Uterus (tissue), 4 donors: ENCODE data around the gene PMF1. TPM values are rescaled to one million over a fixed set of nuclear protein-coding genes. Genes with fewer than 3 reads are reported as not detected.

Source experiments
- DNase-seq, 2 donors: peaks; one replicate each; pipeline ENCODE4 v3.0.0-alpha.2; 2019 to 2020
- H3K27ac ChIP-seq, 2 donors: fragments of 200-600 bp; sonication (generic); 1 replicate in 1 of 2; 2 replicates in 1 of 2; pipeline ENCODE4 v1.5.1; 2016 to 2018
- H3K27me3 ChIP-seq, 2 donors: fragments of 200-600 bp; sonication (generic); one replicate each; pipeline ENCODE4 v1.5.1; 2018 to 2019; ENCODE audit warnings: control low read depth in 1 of 2
- H3K36me3 ChIP-seq, 2 donors: fragments of 200-600 bp; sonication (generic); one replicate each; pipeline ENCODE4 v1.5.1; 2019; ENCODE audit warnings: control low read depth in 1 of 2
- H3K4me1 ChIP-seq, 2 donors: fragments of 200-600 bp; sonication (generic); one replicate each; pipeline ENCODE4 v1.5.1; 2018 to 2019; ENCODE audit warnings: control low read depth in 1 of 2
- H3K4me3 ChIP-seq, 2 donors: fragments of 200-600 bp; sonication (generic); 1 replicate in 1 of 2; 2 replicates in 1 of 2; pipeline ENCODE4 v1.5.1; 2018 to 2019; ENCODE audit warnings: mild to moderate bottlenecking in 1 of 2
- H3K9me3 ChIP-seq, 2 donors: fragments of 200-600 bp; sonication (generic); one replicate each; pipeline ENCODE4 v1.5.1; 2019; ENCODE audit warnings: control low read depth in 1 of 2
- POLR2A ChIP-seq, 2 donors: fragments of 450-650 bp; IDR thresholded peaks; one replicate each; pipeline ENCODE4 v1.6.1; 2016; ENCODE audit warnings: antibody characterized with exemption in 2 of 2, mild to moderate bottlenecking in 1 of 2, moderate library complexity in 1 of 2
- intact Hi-C: fragments of 100-400 bp; cut with DNase I; formaldehyde crosslinking; loops from one replicate; pipeline ENCODE4 v1.15.1; 2023; ENCODE audit warnings: low total_unique reads
- total RNA-seq, 4 donors: library from RNA; depleted of rRNA in 3 of 4; stranded (reverse); fragments of >200 nt in 3 of 4; gene quantifications; one replicate each; pipeline versions ENCODE4 v1.1.0 to v1.2.4, GENCODE V29; 2014 to 2023
- TF ChIP-seq, protein P1 (sequence below), 4 experiments: fragments of 200-600 bp in 2 of 4; fragments of 450-650 bp in 2 of 4; sonication (generic) in 2 of 4; IDR thresholded peaks; one replicate each; pipeline ENCODE4 v1.5.1; 2016 to 2019; ENCODE audit warnings: antibody characterized with exemption in 4 of 4, mild to moderate bottlenecking in 2 of 4, moderate library complexity in 1 of 4
- donor health status: DM: yes; HTN: yes; CAD: no.

The PMF1 gene
- total RNA-seq, 4 donors from 2014 or later = 45.2 to 61.3 (median 46.0) TPM

DNA sequence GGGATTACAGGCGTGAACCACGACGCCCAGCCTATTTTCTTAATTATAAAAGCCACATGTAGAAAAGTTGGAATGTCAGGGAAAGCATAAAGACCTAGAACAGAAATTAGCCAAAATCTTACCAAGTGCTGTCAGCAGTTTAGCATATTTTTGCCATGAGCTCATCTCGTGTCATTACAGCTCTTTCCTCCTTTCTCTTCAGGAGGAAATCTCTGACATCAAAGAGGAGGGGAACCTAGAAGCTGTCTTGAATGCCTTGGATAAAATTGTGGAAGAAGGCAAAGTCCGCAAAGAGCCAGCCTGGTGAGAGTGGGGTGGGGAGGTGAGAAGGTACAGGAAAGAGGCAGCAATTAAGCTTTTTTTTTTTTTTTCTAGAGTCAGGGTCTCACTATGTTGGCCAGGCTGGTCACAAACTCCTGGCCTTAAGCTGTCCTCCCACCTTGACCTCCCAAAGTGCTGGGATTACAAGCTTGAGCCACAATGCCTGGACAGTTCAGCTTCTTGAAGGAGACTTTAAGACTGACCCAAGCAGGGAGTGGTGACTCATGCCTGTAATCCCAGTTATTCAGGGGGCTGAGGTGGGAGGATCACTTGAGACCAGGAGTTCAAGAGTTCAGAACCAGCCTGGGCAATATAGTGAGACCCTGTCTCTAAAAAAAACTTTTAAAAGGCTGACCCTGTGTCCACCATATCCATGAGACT, 20.8 kb downstream of the PMF1 start:
- Histone ChIP-seq H3K4me1 (no peaks in the 10 kb centered on the region), H3K36me3 (no peaks in the 10 kb centered on the region), H3K27ac (no peak overlapping the region), H3K9me3 (no peaks in the 10 kb centered on the region), H3K4me3 (no peak overlapping the region), H3K27me3 (no peaks in the 10 kb centered on the region)
- intact Hi-C loops = loop anchor here (5.0 kb wide), 1 partner anchor 141 kb away; no protein-coding TSS in a partner anchor
- TF ChIP-seq, protein P1, sequence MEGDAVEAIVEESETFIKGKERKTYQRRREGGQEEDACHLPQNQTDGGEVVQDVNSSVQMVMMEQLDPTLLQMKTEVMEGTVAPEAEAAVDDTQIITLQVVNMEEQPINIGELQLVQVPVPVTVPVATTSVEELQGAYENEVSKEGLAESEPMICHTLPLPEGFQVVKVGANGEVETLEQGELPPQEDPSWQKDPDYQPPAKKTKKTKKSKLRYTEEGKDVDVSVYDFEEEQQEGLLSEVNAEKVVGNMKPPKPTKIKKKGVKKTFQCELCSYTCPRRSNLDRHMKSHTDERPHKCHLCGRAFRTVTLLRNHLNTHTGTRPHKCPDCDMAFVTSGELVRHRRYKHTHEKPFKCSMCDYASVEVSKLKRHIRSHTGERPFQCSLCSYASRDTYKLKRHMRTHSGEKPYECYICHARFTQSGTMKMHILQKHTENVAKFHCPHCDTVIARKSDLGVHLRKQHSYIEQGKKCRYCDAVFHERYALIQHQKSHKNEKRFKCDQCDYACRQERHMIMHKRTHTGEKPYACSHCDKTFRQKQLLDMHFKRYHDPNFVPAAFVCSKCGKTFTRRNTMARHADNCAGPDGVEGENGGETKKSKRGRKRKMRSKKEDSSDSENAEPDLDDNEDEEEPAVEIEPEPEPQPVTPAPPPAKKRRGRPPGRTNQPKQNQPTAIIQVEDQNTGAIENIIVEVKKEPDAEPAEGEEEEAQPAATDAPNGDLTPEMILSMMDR (IDR thresholded peaks at IDR 0.05) = no peak
- no peak for TF ChIP-seq POLR2A (IDR thresholded peaks at IDR 0.05)
- DNase-seq = no peak

DNA sequence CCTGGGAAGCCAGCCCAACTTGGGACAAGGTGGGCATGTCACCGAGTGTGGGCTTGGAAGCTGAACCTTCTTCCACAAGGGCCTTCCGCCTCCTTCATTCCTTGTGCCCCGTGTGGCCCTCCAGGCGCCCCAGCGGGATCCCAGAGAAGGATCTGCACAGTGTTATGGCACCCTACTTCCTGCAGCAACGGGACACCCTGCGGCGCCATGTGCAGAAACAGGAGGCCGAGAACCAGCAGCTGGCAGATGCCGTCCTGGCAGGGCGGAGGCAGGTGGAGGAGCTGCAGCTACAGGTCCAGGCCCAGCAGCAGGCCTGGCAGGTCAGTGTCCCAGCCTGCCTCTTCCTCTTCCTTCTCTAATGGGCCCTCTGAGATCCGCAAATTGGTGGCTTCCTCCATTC, 23.4 kb downstream of the PMF1 start:
- Histone ChIP-seq H3K4me1 (no peaks in the 10 kb centered on the region), H3K4me3 (no peak overlapping the region), H3K27ac (no peak overlapping the region), H3K27me3 (no peaks in the 10 kb centered on the region), H3K9me3 (no peaks in the 10 kb centered on the region), H3K36me3 (no peaks in the 10 kb centered on the region)
- no peak for DNase-seq
- intact Hi-C loops = no loop called here
- TF ChIP-seq, protein P1 (IDR thresholded peaks at IDR 0.05) = no peak
- no peak for TF ChIP-seq POLR2A (IDR thresholded peaks at IDR 0.05)

DNA sequence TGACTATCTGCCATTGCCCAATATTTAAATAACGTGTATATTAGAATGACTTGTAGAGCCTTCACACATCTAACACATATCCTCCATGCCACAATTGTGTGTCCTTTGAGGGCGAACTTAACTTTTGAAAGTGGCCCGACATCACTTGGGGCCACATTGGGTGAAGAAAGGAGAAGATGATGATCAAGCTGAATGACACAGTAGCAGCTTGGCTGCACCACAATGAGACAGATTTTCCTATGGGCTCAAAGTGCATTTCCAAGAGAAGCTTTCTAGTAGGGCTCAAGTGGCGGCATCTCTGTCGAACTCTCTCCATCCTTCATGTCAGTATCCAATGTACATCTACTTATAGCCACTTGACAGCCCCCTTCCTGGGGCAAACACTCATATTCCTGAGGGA, 25.4 kb downstream of the PMF1 start:
- Histone ChIP-seq H3K4me1 (no peaks in the 10 kb centered on the region), H3K9me3 (no peaks in the 10 kb centered on the region), H3K27ac (no peak overlapping the region), H3K27me3 (no peaks in the 10 kb centered on the region), H3K4me3 (no peak overlapping the region), H3K36me3 (no peaks in the 10 kb centered on the region)
- no peak for DNase-seq
- intact Hi-C loops = no loop called here
- TF ChIP-seq, protein P1 (IDR thresholded peaks at IDR 0.05) = no peak
- TF ChIP-seq POLR2A (IDR thresholded peaks at IDR 0.05) = no peak

DNA sequence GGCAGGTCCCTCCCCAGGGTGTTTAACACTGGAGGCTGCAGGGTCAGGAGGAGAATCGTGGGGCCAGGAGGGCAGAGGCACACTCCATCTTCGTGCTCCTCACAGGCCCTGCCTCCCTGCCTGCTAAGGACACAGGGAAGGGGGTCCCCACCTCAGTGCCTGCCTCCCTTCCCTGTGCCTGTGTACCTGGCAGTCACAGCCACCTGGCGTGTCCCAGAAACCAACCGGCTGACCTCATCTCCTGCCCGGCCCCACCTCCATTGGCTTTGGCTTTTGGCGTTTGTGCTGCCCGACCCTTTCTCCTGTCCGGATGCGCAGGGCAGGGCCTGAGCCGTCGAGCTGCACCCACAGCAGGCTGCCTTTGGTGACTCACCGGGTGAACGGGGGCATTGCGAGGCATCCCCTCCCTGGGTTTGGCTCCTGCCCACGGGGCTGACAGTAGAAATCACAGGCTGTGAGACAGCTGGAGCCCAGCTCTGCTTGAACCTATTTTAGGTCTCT, 28.6 kb downstream of the PMF1 start:
- Histone ChIP-seq H3K9me3 (no peaks in the 10 kb centered on the region), H3K4me3 (no peak overlapping the region), H3K27ac (no peak overlapping the region), H3K27me3 (peaks cover 0 to 3% of the 10 kb centered on the region in 2 donors), H3K36me3 (no peaks in the 10 kb centered on the region), H3K4me1 (peaks cover 0 to 5% of the 10 kb centered on the region in 2 donors)
- no peak for TF ChIP-seq POLR2A (IDR thresholded peaks at IDR 0.05)
- TF ChIP-seq, protein P1 (IDR thresholded peaks at IDR 0.05) = no peak
- no peak for DNase-seq
- intact Hi-C loops = no loop called here

DNA sequence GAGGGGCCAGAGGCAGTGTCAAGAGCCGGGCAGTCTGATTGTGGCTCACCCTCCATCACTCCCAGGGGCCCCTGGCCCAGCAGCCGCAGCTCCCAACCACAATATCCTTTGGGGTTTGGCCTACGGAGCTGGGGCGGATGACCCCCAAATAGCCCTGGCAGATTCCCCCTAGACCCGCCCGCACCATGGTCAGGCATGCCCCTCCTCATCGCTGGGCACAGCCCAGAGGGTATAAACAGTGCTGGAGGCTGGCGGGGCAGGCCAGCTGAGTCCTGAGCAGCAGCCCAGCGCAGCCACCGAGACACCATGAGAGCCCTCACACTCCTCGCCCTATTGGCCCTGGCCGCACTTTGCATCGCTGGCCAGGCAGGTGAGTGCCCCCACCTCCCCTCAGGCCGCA, 29.1 kb downstream of the PMF1 start, which contains the start of gene BGLAP:
TSS of gene BGLAP (plus strand) at position 259 of the 400 bp plus-strand sequence. CDS start at position 307, 48 bp downstream.
- H3K36me3 ChIP-seq = no peaks in the 10 kb centered on the region
- TF ChIP-seq, protein P1 (IDR thresholded peaks at IDR 0.05) = no peak
- TF ChIP-seq POLR2A (IDR thresholded peaks at IDR 0.05) = no peak
- no peaks in the 10 kb centered on the region for H3K9me3 ChIP-seq
- H3K4me1 ChIP-seq = peaks cover 0 to 5% of the 10 kb centered on the region in 2 donors
- DNase-seq = no peak
- H3K4me3 ChIP-seq = no peak within 1 kb of the TSS
- intact Hi-C loops = no loop called here
- peaks cover 0 to 3% of the 10 kb centered on the region in 2 donors for H3K27me3 ChIP-seq
- H3K27ac ChIP-seq = no peak within 1 kb of the TSS
